ENCODE results near the gene SIGLEC5.
"Not testable (repeated sequence)": the region's sequence is repeated elsewhere in the genome, so short reads cannot be mapped to it uniquely, and the experiment has no call there.

Gene SIGLEC5

GRCh38 chr19:51630315-51630714 is at the start of gene SIGLEC5:
Gene SIGLEC5 (minus strand): TSS chr19:51630401. CDS start chr19:51630335, 66 bp downstream.
- not testable (repeated sequence) for H3K36me3 ChIP-seq (ENCODE audit: control insufficient read depth in 2 of 2, insufficient read depth in 2 of 2, low read length in 2 of 2); H3K4me1 ChIP-seq (ENCODE audit: control insufficient read depth, insufficient read depth, low read length); H3K9me3 ChIP-seq (ENCODE audit: control insufficient read depth in 2 of 2, low read length in 2 of 2); H3K27ac ChIP-seq (ENCODE audit: low read length); H3K9ac ChIP-seq (ENCODE audit: low read length in 2 of 2); H3K27me3 ChIP-seq (ENCODE audit: control insufficient read depth in 1 of 2, insufficient read depth in 2 of 2, low read length in 2 of 2); H3K4me3 ChIP-seq (ENCODE audit: low read length in 2 of 2)

- H3K9ac ChIP-seq (ENCODE audit: low read length in 2 of 2) = no peak overlapping the region
- no peak overlapping the region for H3K27ac ChIP-seq (ENCODE audit: low read length)
- H3K27me3 ChIP-seq (ENCODE audit: control insufficient read depth in 1 of 2, insufficient read depth in 2 of 2, low read length in 2 of 2) = peaks cover 4 to 5% of the 10 kb centered on the region in 2 donors
- no peaks in the 10 kb centered on the region for H3K9me3 ChIP-seq (ENCODE audit: control insufficient read depth in 2 of 2, low read length in 2 of 2)
- H3K4me3 ChIP-seq (ENCODE audit: low read length in 2 of 2) = no peak overlapping the region
- no peaks in the 10 kb centered on the region for H3K36me3 ChIP-seq (ENCODE audit: control insufficient read depth in 2 of 2, insufficient read depth in 2 of 2, low read length in 2 of 2)
- no peaks in the 10 kb centered on the region for H3K4me1 ChIP-seq (ENCODE audit: control insufficient read depth, insufficient read depth, low read length)
These were observed 46.4 kb upstream of the SIGLEC5 start for GRCh38 chr19:51676566-51677083.

- H3K4me1 ChIP-seq (ENCODE audit: control insufficient read depth, insufficient read depth, low read length); H3K36me3 ChIP-seq (ENCODE audit: control insufficient read depth in 2 of 2, insufficient read depth in 2 of 2, low read length in 2 of 2); H3K9me3 ChIP-seq (ENCODE audit: control insufficient read depth in 2 of 2, low read length in 2 of 2); H3K4me3 ChIP-seq (ENCODE audit: low read length in 2 of 2); H3K9ac ChIP-seq (ENCODE audit: low read length in 2 of 2); H3K27ac ChIP-seq (ENCODE audit: low read length); H3K27me3 ChIP-seq (ENCODE audit: control insufficient read depth in 1 of 2, insufficient read depth in 2 of 2, low read length in 2 of 2): not testable (repeated sequence)
These were observed 45.8 kb upstream of the SIGLEC5 start for GRCh38 chr19:51675911-51676565.

- no peak overlapping the region for H3K4me3 ChIP-seq (ENCODE audit: low read length in 2 of 2)
- no peak overlapping the region for H3K9ac ChIP-seq (ENCODE audit: low read length in 2 of 2)
- H3K36me3 ChIP-seq (ENCODE audit: control insufficient read depth in 2 of 2, insufficient read depth in 2 of 2, low read length in 2 of 2) = no peaks in the 10 kb centered on the region
- no peak overlapping the region for H3K27ac ChIP-seq (ENCODE audit: low read length)
- H3K4me1 ChIP-seq (ENCODE audit: control insufficient read depth, insufficient read depth, low read length) = no peaks in the 10 kb centered on the region
- peaks cover 3 to 6% of the 10 kb centered on the region in 2 donors for H3K27me3 ChIP-seq (ENCODE audit: control insufficient read depth in 1 of 2, insufficient read depth in 2 of 2, low read length in 2 of 2)
- H3K9me3 ChIP-seq (ENCODE audit: control insufficient read depth in 2 of 2, low read length in 2 of 2) = no peaks in the 10 kb centered on the region
These were observed 38.0 kb upstream of the SIGLEC5 start for GRCh38 chr19:51668216-51668615.

- Histone ChIP-seq H3K9me3 (ENCODE audit: control insufficient read depth in 2 of 2, low read length in 2 of 2) (no peaks in the 10 kb centered on the region), H3K27ac (ENCODE audit: low read length) (no peak overlapping the region), H3K27me3 (ENCODE audit: control insufficient read depth in 1 of 2, insufficient read depth in 2 of 2, low read length in 2 of 2) (peaks cover 3 to 6% of the 10 kb centered on the region in 2 donors), H3K36me3 (ENCODE audit: control insufficient read depth in 2 of 2, insufficient read depth in 2 of 2, low read length in 2 of 2) (no peaks in the 10 kb centered on the region), H3K4me3 (ENCODE audit: low read length in 2 of 2) (no peak overlapping the region), H3K4me1 (ENCODE audit: control insufficient read depth, insufficient read depth, low read length) (no peaks in the 10 kb centered on the region), H3K9ac (ENCODE audit: low read length in 2 of 2) (no peak overlapping the region)
These were observed 34.8 kb upstream of the SIGLEC5 start for GRCh38 chr19:51664997-51665396.

- no peak overlapping the region for H3K27ac ChIP-seq (ENCODE audit: low read length)
- H3K4me3 ChIP-seq (ENCODE audit: low read length in 2 of 2) = no peak overlapping the region
These were observed 33.9 kb upstream of the SIGLEC5 start for GRCh38 chr19:51664131-51664530.

GRCh38 chr19:51663650-51664049 is 33.4 kb upstream of the SIGLEC5 start:
- Histone ChIP-seq H3K9me3 (ENCODE audit: control insufficient read depth in 2 of 2, low read length in 2 of 2) (no peaks in the 10 kb centered on the region), H3K36me3 (ENCODE audit: control insufficient read depth in 2 of 2, insufficient read depth in 2 of 2, low read length in 2 of 2) (no peaks in the 10 kb centered on the region), H3K27ac (ENCODE audit: low read length) (no peak overlapping the region), H3K4me3 (ENCODE audit: low read length in 2 of 2) (no peak overlapping the region), H3K9ac (ENCODE audit: low read length in 2 of 2) (no peak overlapping the region), H3K27me3 (ENCODE audit: control insufficient read depth in 1 of 2, insufficient read depth in 2 of 2, low read length in 2 of 2) (peaks cover 3 to 6% of the 10 kb centered on the region in 2 donors), H3K4me1 (ENCODE audit: control insufficient read depth, insufficient read depth, low read length) (no peaks in the 10 kb centered on the region)

More at GRCh38 chr19:51664131-51664530, 33.9 kb upstream of the SIGLEC5 start:
- Histone ChIP-seq H3K36me3 (ENCODE audit: control insufficient read depth in 2 of 2, insufficient read depth in 2 of 2, low read length in 2 of 2) (no peaks in the 10 kb centered on the region), H3K4me1 (ENCODE audit: control insufficient read depth, insufficient read depth, low read length) (no peaks in the 10 kb centered on the region), H3K9me3 (ENCODE audit: control insufficient read depth in 2 of 2, low read length in 2 of 2) (no peaks in the 10 kb centered on the region), H3K9ac (ENCODE audit: low read length in 2 of 2) (no peak overlapping the region), H3K27me3 (ENCODE audit: control insufficient read depth in 1 of 2, insufficient read depth in 2 of 2, low read length in 2 of 2) (peaks cover 3 to 6% of the 10 kb centered on the region in 2 donors)

GRCh38 chr19:51660975-51661600 is 30.9 kb upstream of the SIGLEC5 start:
- H3K4me1 ChIP-seq (ENCODE audit: control insufficient read depth, insufficient read depth, low read length) = no peaks in the 10 kb centered on the region
- no peak overlapping the region for H3K27ac ChIP-seq (ENCODE audit: low read length)
- H3K9ac ChIP-seq (ENCODE audit: low read length in 2 of 2) = no peak overlapping the region
- no peak overlapping the region for H3K4me3 ChIP-seq (ENCODE audit: low read length in 2 of 2)
- H3K9me3 ChIP-seq (ENCODE audit: control insufficient read depth in 2 of 2, low read length in 2 of 2) = no peaks in the 10 kb centered on the region
- peaks cover 3 to 6% of the 10 kb centered on the region in 2 donors for H3K27me3 ChIP-seq (ENCODE audit: control insufficient read depth in 1 of 2, insufficient read depth in 2 of 2, low read length in 2 of 2)
- no peaks in the 10 kb centered on the region for H3K36me3 ChIP-seq (ENCODE audit: control insufficient read depth in 2 of 2, insufficient read depth in 2 of 2, low read length in 2 of 2)

GRCh38 chr19:51654783-51655182 is 24.6 kb upstream of the SIGLEC5 start:
- Histone ChIP-seq H3K27ac (ENCODE audit: low read length) (no peak overlapping the region), H3K4me1 (ENCODE audit: control insufficient read depth, insufficient read depth, low read length) (no peaks in the 10 kb centered on the region), H3K4me3 (ENCODE audit: low read length in 2 of 2) (no peak overlapping the region), H3K9ac (ENCODE audit: low read length in 2 of 2) (no peak overlapping the region), H3K36me3 (ENCODE audit: control insufficient read depth in 2 of 2, insufficient read depth in 2 of 2, low read length in 2 of 2) (no peaks in the 10 kb centered on the region), H3K9me3 (ENCODE audit: control insufficient read depth in 2 of 2, low read length in 2 of 2) (no peaks in the 10 kb centered on the region), H3K27me3 (ENCODE audit: control insufficient read depth in 1 of 2, insufficient read depth in 2 of 2, low read length in 2 of 2) (peaks cover 0 to 3% of the 10 kb centered on the region in 2 donors)

- Histone ChIP-seq H3K27ac (ENCODE audit: low read length) (no peak overlapping the region), H3K9ac (ENCODE audit: low read length in 2 of 2) (no peak overlapping the region), H3K4me1 (ENCODE audit: control insufficient read depth, insufficient read depth, low read length) (no peaks in the 10 kb centered on the region), H3K9me3 (ENCODE audit: control insufficient read depth in 2 of 2, low read length in 2 of 2) (no peaks in the 10 kb centered on the region), H3K4me3 (ENCODE audit: low read length in 2 of 2) (no peak overlapping the region), H3K36me3 (ENCODE audit: control insufficient read depth in 2 of 2, insufficient read depth in 2 of 2, low read length in 2 of 2) (no peaks in the 10 kb centered on the region), H3K27me3 (ENCODE audit: control insufficient read depth in 1 of 2, insufficient read depth in 2 of 2, low read length in 2 of 2) (peaks cover 0 to 3% of the 10 kb centered on the region in 2 donors)
These were observed 23.0 kb upstream of the SIGLEC5 start for GRCh38 chr19:51653162-51653561.

- no peak overlapping the region for H3K9ac ChIP-seq (ENCODE audit: low read length in 2 of 2)
- H3K27me3 ChIP-seq (ENCODE audit: control insufficient read depth in 1 of 2, insufficient read depth in 2 of 2, low read length in 2 of 2) = peaks cover 0 to 5% of the 10 kb centered on the region in 2 donors
- no peaks in the 10 kb centered on the region for H3K4me1 ChIP-seq (ENCODE audit: control insufficient read depth, insufficient read depth, low read length)
- H3K9me3 ChIP-seq (ENCODE audit: control insufficient read depth in 2 of 2, low read length in 2 of 2) = no peaks in the 10 kb centered on the region
- no peak overlapping the region for H3K27ac ChIP-seq (ENCODE audit: low read length)
- no peak overlapping the region for H3K4me3 ChIP-seq (ENCODE audit: low read length in 2 of 2)
- H3K36me3 ChIP-seq (ENCODE audit: control insufficient read depth in 2 of 2, insufficient read depth in 2 of 2, low read length in 2 of 2) = no peaks in the 10 kb centered on the region
These were observed 22.1 kb upstream of the SIGLEC5 start for GRCh38 chr19:51652266-51652665.
